OCI-LY3 (cell line): ENCODE measurements around the gene ATXN7L2.

Experiments used
- CTCF ChIP-seq: fragments of 200-600, 300-600 bp; sonication (generic); IDR thresholded peaks from 2 replicates; pipeline ENCODE4 v1.5.1; 2014; ENCODE audit warnings: antibody characterized with exemption, low read length, low read depth
- EZH2phosphoT487 ChIP-seq: fragments of 200-600 bp; shearing (Covaris generic); IDR thresholded peaks from 2 replicates; pipeline ENCODE4 v1.6.1; 2018; ENCODE audit warnings: antibody characterized with exemption, mixed run types, low read depth

- no peak for TF ChIP-seq CTCF
- no peak for TF ChIP-seq EZH2phosphoT487
These were observed 842 bp downstream of the ATXN7L2 start for GRCh38 chr1:109484519-109484975.
